Peyer's patch (tissue), 4 donors: ENCODE results near the gene DZANK1.

Source experiments
- POLR2A ChIP-seq, 2 donors: fragments of 450-650 bp; IDR thresholded peaks; one replicate each; pipeline ENCODE4 v1.5.1; 2017; ENCODE audit warnings: antibody characterized with exemption in 2 of 2, mild to moderate bottlenecking in 2 of 2, moderate library complexity in 2 of 2
- TF ChIP-seq, protein P1 (sequence below), 6 experiments: fragments of 450-650 bp in 4 of 6; fragments of 200-600 bp in 2 of 6; sonication (generic) in 1 of 6; IDR thresholded peaks; one replicate each; pipeline ENCODE4 v1.5.1; 2017 to 2019; ENCODE audit warnings: antibody characterized with exemption in 6 of 6, mild to moderate bottlenecking in 3 of 6, moderate library complexity in 1 of 6

- TF ChIP-seq, protein P1, sequence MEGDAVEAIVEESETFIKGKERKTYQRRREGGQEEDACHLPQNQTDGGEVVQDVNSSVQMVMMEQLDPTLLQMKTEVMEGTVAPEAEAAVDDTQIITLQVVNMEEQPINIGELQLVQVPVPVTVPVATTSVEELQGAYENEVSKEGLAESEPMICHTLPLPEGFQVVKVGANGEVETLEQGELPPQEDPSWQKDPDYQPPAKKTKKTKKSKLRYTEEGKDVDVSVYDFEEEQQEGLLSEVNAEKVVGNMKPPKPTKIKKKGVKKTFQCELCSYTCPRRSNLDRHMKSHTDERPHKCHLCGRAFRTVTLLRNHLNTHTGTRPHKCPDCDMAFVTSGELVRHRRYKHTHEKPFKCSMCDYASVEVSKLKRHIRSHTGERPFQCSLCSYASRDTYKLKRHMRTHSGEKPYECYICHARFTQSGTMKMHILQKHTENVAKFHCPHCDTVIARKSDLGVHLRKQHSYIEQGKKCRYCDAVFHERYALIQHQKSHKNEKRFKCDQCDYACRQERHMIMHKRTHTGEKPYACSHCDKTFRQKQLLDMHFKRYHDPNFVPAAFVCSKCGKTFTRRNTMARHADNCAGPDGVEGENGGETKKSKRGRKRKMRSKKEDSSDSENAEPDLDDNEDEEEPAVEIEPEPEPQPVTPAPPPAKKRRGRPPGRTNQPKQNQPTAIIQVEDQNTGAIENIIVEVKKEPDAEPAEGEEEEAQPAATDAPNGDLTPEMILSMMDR (IDR thresholded peaks at IDR 0.05) = no peak
- no peak for TF ChIP-seq POLR2A (IDR thresholded peaks at IDR 0.05)
Measured at GRCh38 chr20:18456600-18456999, 10.2 kb downstream of the DZANK1 start.
